NT2/D1 (cell line): ENCODE measurements around the gene WDR88.

ENCODE experiments used
- SUZ12 ChIP-seq: IDR thresholded peaks from 2 replicates; pipeline ENCODE4 v1.6.1; 2011; ENCODE audit not compliant: insufficient read length, insufficient read depth; ENCODE audit errors: extremely low read depth
- YY1 ChIP-seq: IDR thresholded peaks from 2 replicates; pipeline ENCODE4 v1.6.1; 2011; ENCODE audit not compliant: insufficient read length, insufficient read depth
- ZNF274 ChIP-seq: IDR thresholded peaks from 2 replicates; pipeline ENCODE4 v1.6.1; 2011; ENCODE audit warnings: mild to moderate bottlenecking, low read depth, low read length

GRCh38 chr19:33176670-33177416 lies 44.9 kb downstream of the WDR88 start:
- TF ChIP-seq YY1 (no peak), ZNF274 (no peak), SUZ12 (no peak)
